HEK293 (cell line): ENCODE measurements around the gene VASN.

Experiments used
- GFI1B ChIP-seq: fragments of 450-650 bp; formaldehyde crosslinking; IDR thresholded peaks from 2 replicates; pipeline ENCODE4 v1.5.1; 2016; ENCODE audit warnings: missing biosample characterization, missing genetic modification characterization
- KLF7 ChIP-seq: fragments of 450-650 bp; formaldehyde crosslinking; IDR thresholded peaks from 2 replicates; pipeline ENCODE4 v1.5.1; 2016; ENCODE audit warnings: missing biosample characterization, missing genetic modification characterization, borderline replicate concordance
- MZF1 ChIP-seq: fragments of 450-650 bp; formaldehyde crosslinking; IDR thresholded peaks from 2 replicates; pipeline ENCODE4 v1.5.1; 2017; ENCODE audit warnings: missing biosample characterization, missing genetic modification characterization, borderline replicate concordance
- ZBTB7A ChIP-seq: fragments of 450-650 bp; formaldehyde crosslinking; IDR thresholded peaks from 2 replicates; pipeline ENCODE4 v1.5.1; 2016; ENCODE audit warnings: low read depth, missing biosample characterization, missing genetic modification characterization
- ZNF157 ChIP-seq: fragments of 450-650 bp; formaldehyde crosslinking; IDR thresholded peaks from 2 replicates; pipeline ENCODE4 v1.5.1; 2016; ENCODE audit warnings: missing biosample characterization, missing genetic modification characterization
- ZNF2 ChIP-seq: fragments of 450-650 bp; formaldehyde crosslinking; IDR thresholded peaks from 2 replicates; pipeline ENCODE4 v1.5.1; 2016; ENCODE audit warnings: missing biosample characterization, missing genetic modification characterization
- ZNF202 ChIP-seq: fragments of 450-650 bp; formaldehyde crosslinking; IDR thresholded peaks from 2 replicates; pipeline ENCODE4 v1.5.1; 2016; ENCODE audit warnings: missing biosample characterization, missing genetic modification characterization, borderline replicate concordance
- ZNF211 ChIP-seq: fragments of 450-650 bp; formaldehyde crosslinking; IDR thresholded peaks from 2 replicates; pipeline ENCODE4 v1.5.1; 2016; ENCODE audit warnings: low read depth, missing biosample characterization, missing genetic modification characterization
- ZNF239 ChIP-seq: fragments of 450-650 bp; formaldehyde crosslinking; IDR thresholded peaks from 2 replicates; pipeline ENCODE4 v1.5.1; 2016; ENCODE audit warnings: missing biosample characterization, missing genetic modification characterization
- ZNF292 ChIP-seq: fragments of 450-650 bp; formaldehyde crosslinking; IDR thresholded peaks from 2 replicates; pipeline ENCODE4 v1.5.1; 2016; ENCODE audit warnings: low read depth, missing biosample characterization, missing genetic modification characterization, borderline replicate concordance
- ZNF311 ChIP-seq: fragments of 450-650 bp; formaldehyde crosslinking; IDR thresholded peaks from 2 replicates; pipeline ENCODE4 v1.5.1; 2017; ENCODE audit warnings: missing biosample characterization, missing genetic modification characterization, borderline replicate concordance
- ZNF548 ChIP-seq: fragments of 450-650 bp; formaldehyde crosslinking; IDR thresholded peaks from 2 replicates; pipeline ENCODE4 v1.5.1; 2016; ENCODE audit warnings: missing biosample characterization, missing genetic modification characterization
- ZNF549 ChIP-seq: fragments of 450-650 bp; IDR thresholded peaks from 2 replicates; pipeline ENCODE4 v1.5.1; 2018; ENCODE audit warnings: missing biosample characterization, missing genetic modification characterization, mild to moderate bottlenecking, inconsistent platforms, moderate library complexity
- ZNF561 ChIP-seq: fragments of 450-650 bp; IDR thresholded peaks from 2 replicates; pipeline ENCODE4 v1.5.1; 2018; ENCODE audit warnings: missing biosample characterization, missing genetic modification characterization, borderline replicate concordance
- ZNF654 ChIP-seq: fragments of 450-650 bp; formaldehyde crosslinking; IDR thresholded peaks from 2 replicates; pipeline ENCODE4 v1.5.1; 2016; ENCODE audit warnings: low read depth, missing biosample characterization, missing genetic modification characterization
- ZNF768 ChIP-seq: fragments of 450-650 bp; formaldehyde crosslinking; IDR thresholded peaks from 2 replicates; pipeline ENCODE4 v1.5.1; 2018; ENCODE audit warnings: missing biosample characterization, mild to moderate bottlenecking, missing genetic modification characterization
- ZXDB ChIP-seq: fragments of 450-650 bp; formaldehyde crosslinking; IDR thresholded peaks from 2 replicates; pipeline ENCODE4 v1.5.1; 2016; ENCODE audit warnings: missing biosample characterization, missing genetic modification characterization
- TF ChIP-seq, protein P1 (sequence below): fragments of 450-650 bp; formaldehyde crosslinking; IDR thresholded peaks from 2 replicates; pipeline ENCODE4 v1.5.1; 2016; ENCODE audit warnings: missing biosample characterization, missing genetic modification characterization
- TF ChIP-seq, protein P2 (sequence below): fragments of 450-650 bp; formaldehyde crosslinking; IDR thresholded peaks from 2 replicates; pipeline ENCODE4 v1.5.1; 2016; ENCODE audit warnings: missing biosample characterization, missing genetic modification characterization, borderline replicate concordance
- TF ChIP-seq, protein P3 (sequence below): fragments of 450-650 bp; formaldehyde crosslinking; IDR thresholded peaks from 2 replicates; pipeline ENCODE4; 2016; ENCODE audit warnings: missing biosample characterization, missing genetic modification characterization
- TF ChIP-seq, protein P4 (sequence below): fragments of 450-650 bp; formaldehyde crosslinking; IDR thresholded peaks from 2 replicates; pipeline ENCODE4 v1.5.1; 2016; ENCODE audit warnings: missing biosample characterization, missing genetic modification characterization
- TF ChIP-seq, protein P5 (sequence below): fragments of 450-650 bp; formaldehyde crosslinking; IDR thresholded peaks from 2 replicates; pipeline ENCODE4 v1.5.1; 2016; ENCODE audit warnings: missing biosample characterization, missing genetic modification characterization
- TF ChIP-seq, protein P6 (sequence below): fragments of 450-650 bp; formaldehyde crosslinking; conservative IDR thresholded peaks from 2 replicates; pipeline ENCODE4 v1.5.1; 2016; ENCODE audit warnings: low read depth, missing biosample characterization, missing genetic modification characterization
- TF ChIP-seq, protein P7 (sequence below): fragments of 450-650 bp; formaldehyde crosslinking; IDR thresholded peaks from 2 replicates; pipeline ENCODE4 v1.5.1; 2016; ENCODE audit warnings: missing biosample characterization, missing genetic modification characterization

The VASN gene

DNA sequence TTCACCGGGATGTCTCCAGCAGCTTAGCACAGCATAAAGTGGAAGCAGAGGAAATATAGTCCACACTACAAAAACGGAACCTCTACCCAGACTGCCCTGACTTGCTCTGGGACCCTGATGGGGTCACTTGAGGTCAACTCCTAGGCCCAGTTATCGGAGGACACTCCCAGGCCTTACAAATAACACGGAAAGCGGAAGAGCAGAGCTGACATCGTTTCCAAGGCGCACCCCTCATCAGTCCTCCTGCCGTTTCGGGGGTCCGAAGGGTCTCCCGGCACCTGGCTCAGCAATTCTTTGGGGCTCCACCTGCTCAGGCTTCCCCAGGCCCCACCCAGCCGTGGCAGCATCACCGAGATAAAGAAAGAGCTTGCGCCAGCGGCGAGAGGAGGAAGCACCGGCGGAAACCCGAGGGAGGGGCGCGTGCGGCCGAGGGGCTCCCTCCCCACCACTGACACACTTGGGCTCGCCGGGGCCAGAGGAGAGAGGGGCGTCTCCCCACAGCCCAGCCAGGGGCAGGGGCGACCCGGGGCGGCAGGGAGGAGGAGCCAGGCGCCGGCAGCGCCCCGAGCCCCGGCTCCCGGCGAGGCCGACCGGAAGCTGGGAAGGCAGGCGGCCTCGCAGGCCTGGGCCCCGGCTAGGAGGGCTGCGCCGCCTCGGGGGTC, 44.0 kb downstream of the VASN start (continued):
- no peak for TF ChIP-seq ZNF561 (tag by site-specific recombination)
- TF ChIP-seq, protein P1, sequence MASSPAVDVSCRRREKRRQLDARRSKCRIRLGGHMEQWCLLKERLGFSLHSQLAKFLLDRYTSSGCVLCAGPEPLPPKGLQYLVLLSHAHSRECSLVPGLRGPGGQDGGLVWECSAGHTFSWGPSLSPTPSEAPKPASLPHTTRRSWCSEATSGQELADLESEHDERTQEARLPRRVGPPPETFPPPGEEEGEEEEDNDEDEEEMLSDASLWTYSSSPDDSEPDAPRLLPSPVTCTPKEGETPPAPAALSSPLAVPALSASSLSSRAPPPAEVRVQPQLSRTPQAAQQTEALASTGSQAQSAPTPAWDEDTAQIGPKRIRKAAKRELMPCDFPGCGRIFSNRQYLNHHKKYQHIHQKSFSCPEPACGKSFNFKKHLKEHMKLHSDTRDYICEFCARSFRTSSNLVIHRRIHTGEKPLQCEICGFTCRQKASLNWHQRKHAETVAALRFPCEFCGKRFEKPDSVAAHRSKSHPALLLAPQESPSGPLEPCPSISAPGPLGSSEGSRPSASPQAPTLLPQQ, result 0 out of 2 replicates have a peak, but pooled peaks have one; percentile 13
- TF ChIP-seq ZNF768 (tag by site-specific recombination), result no peak
- no peak for TF ChIP-seq ZBTB7A
- TF ChIP-seq, protein P2, sequence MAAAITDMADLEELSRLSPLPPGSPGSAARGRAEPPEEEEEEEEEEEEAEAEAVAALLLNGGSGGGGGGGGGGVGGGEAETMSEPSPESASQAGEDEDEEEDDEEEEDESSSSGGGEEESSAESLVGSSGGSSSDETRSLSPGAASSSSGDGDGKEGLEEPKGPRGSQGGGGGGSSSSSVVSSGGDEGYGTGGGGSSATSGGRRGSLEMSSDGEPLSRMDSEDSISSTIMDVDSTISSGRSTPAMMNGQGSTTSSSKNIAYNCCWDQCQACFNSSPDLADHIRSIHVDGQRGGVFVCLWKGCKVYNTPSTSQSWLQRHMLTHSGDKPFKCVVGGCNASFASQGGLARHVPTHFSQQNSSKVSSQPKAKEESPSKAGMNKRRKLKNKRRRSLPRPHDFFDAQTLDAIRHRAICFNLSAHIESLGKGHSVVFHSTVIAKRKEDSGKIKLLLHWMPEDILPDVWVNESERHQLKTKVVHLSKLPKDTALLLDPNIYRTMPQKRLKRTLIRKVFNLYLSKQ (tag by site-specific recombination), result no peak
- no peak for TF ChIP-seq ZNF548
- no peak for TF ChIP-seq GFI1B
- TF ChIP-seq KLF7, result peak; percentile 73; the same call in 1 of the 2 replicates
- TF ChIP-seq, protein P3, sequence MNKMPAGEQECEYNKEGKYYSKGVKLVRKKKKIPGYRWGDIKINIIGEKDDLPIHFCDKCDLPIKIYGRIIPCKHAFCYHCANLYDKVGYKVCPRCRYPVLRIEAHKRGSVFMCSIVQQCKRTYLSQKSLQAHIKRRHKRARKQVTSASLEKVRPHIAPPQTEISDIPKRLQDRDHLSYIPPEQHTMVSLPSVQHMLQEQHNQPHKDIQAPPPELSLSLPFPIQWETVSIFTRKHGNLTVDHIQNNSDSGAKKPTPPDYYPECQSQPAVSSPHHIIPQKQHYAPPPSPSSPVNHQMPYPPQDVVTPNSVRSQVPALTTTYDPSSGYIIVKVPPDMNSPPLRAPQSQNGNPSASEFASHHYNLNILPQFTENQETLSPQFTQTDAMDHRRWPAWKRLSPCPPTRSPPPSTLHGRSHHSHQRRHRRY (tag by site-specific recombination), result no peak
- TF ChIP-seq ZNF211 (tag by site-specific recombination), result no peak
- TF ChIP-seq, protein P4, sequence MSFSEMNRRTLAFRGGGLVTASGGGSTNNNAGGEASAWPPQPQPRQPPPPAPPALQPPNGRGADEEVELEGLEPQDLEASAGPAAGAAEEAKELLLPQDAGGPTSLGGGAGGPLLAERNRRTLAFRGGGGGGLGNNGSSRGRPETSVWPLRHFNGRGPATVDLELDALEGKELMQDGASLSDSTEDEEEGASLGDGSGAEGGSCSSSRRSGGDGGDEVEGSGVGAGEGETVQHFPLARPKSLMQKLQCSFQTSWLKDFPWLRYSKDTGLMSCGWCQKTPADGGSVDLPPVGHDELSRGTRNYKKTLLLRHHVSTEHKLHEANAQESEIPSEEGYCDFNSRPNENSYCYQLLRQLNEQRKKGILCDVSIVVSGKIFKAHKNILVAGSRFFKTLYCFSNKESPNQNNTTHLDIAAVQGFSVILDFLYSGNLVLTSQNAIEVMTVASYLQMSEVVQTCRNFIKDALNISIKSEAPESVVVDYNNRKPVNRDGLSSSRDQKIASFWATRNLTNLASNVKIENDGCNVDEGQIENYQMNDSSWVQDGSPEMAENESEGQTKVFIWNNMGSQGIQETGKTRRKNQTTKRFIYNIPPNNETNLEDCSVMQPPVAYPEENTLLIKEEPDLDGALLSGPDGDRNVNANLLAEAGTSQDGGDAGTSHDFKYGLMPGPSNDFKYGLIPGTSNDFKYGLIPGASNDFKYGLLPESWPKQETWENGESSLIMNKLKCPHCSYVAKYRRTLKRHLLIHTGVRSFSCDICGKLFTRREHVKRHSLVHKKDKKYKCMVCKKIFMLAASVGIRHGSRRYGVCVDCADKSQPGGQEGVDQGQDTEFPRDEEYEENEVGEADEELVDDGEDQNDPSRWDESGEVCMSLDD (tag by site-specific recombination), result no peak
- TF ChIP-seq, protein P5, sequence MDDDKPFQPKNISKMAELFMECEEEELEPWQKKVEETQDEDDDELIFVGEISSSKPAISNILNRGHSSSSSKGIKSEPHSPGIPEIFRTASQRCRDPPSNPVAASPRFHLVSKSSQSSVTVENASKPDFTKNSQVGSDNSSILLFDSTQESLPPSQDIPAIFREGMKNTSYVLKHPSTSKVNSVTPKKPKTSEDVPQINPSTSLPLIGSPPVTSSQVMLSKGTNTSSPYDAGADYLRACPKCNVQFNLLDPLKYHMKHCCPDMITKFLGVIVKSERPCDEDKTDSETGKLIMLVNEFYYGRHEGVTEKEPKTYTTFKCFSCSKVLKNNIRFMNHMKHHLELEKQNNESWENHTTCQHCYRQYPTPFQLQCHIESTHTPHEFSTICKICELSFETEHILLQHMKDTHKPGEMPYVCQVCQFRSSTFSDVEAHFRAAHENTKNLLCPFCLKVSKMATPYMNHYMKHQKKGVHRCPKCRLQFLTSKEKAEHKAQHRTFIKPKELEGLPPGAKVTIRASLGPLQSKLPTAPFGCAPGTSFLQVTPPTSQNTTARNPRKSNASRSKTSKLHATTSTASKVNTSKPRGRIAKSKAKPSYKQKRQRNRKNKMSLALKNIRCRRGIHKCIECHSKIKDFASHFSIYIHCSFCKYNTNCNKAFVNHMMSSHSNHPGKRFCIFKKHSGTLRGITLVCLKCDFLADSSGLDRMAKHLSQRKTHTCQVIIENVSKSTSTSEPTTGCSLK (tag by site-specific recombination), result no peak
- TF ChIP-seq MZF1, result no peak
- TF ChIP-seq ZNF549 (tag by site-specific recombination), result no peak
- TF ChIP-seq, protein P6, sequence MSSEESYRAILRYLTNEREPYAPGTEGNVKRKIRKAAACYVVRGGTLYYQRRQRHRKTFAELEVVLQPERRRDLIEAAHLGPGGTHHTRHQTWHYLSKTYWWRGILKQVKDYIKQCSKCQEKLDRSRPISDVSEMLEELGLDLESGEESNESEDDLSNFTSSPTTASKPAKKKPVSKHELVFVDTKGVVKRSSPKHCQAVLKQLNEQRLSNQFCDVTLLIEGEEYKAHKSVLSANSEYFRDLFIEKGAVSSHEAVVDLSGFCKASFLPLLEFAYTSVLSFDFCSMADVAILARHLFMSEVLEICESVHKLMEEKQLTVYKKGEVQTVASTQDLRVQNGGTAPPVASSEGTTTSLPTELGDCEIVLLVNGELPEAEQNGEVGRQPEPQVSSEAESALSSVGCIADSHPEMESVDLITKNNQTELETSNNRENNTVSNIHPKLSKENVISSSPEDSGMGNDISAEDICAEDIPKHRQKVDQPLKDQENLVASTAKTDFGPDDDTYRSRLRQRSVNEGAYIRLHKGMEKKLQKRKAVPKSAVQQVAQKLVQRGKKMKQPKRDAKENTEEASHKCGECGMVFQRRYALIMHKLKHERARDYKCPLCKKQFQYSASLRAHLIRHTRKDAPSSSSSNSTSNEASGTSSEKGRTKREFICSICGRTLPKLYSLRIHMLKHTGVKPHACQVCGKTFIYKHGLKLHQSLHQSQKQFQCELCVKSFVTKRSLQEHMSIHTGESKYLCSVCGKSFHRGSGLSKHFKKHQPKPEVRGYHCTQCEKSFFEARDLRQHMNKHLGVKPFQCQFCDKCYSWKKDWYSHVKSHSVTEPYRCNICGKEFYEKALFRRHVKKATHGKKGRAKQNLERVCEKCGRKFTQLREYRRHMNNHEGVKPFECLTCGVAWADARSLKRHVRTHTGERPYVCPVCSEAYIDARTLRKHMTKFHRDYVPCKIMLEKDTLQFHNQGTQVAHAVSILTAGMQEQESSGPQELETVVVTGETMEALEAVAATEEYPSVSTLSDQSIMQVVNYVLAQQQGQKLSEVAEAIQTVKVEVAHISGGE (tag by site-specific recombination), result peak; percentile 15; the same call in 1 of the 2 replicates
- TF ChIP-seq, protein P7, sequence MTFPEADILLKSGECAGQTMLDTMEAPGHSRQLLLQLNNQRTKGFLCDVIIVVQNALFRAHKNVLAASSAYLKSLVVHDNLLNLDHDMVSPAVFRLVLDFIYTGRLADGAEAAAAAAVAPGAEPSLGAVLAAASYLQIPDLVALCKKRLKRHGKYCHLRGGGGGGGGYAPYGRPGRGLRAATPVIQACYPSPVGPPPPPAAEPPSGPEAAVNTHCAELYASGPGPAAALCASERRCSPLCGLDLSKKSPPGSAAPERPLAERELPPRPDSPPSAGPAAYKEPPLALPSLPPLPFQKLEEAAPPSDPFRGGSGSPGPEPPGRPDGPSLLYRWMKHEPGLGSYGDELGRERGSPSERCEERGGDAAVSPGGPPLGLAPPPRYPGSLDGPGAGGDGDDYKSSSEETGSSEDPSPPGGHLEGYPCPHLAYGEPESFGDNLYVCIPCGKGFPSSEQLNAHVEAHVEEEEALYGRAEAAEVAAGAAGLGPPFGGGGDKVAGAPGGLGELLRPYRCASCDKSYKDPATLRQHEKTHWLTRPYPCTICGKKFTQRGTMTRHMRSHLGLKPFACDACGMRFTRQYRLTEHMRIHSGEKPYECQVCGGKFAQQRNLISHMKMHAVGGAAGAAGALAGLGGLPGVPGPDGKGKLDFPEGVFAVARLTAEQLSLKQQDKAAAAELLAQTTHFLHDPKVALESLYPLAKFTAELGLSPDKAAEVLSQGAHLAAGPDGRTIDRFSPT (tag by site-specific recombination), result no peak
- no peak for TF ChIP-seq ZNF157 (tag by site-specific recombination)
- TF ChIP-seq ZNF2 (tag by site-specific recombination), result no peak
- no peak for TF ChIP-seq ZNF239 (tag by site-specific recombination)
- TF ChIP-seq ZNF654 (tag by site-specific recombination), result no peak
- peak; percentile 11; the same call in 1 of the 2 replicates for TF ChIP-seq ZXDB
- no peak for TF ChIP-seq ZNF311 (tag by site-specific recombination)
- TF ChIP-seq ZNF202 (tag by site-specific recombination), result no peak
- no peak for TF ChIP-seq ZNF292
